HCT116 (cell line): ENCODE measurements around the gene SND1. TPM values are rescaled to one million over a fixed set of nuclear protein-coding genes. Genes with fewer than 3 reads are reported as not detected.

ENCODE experiments used
- ATAC-seq: fragments of 200-7000 bp; cut with Tn5 transposase; 2 replicates; pipeline ENCODE4 v1.9.1; 2020; ENCODE audit warnings: mild to moderate bottlenecking, moderate library complexity
- BruUV-seq: library from RNA; stranded (reverse); fragments of 400-500 nt; replicated peaks from 2 replicates; lab custom pipeline; 2021; lab: Mats Ljungman, UMichigan
- CTCF ChIA-PET: fragments of 300-600 bp; sonication (Branson Sonifier 250); formaldehyde crosslinking; loops from one replicate; lab custom pipeline; 2021; ENCODE audit warnings: antibody characterized with exemption; lab: Charles Lee
- POLR2A ChIA-PET: fragments of 300-600, 350-600 bp; sonication (Branson Sonifier 250); formaldehyde crosslinking; loops from one replicate; lab custom pipeline; 2021; ENCODE audit warnings: antibody characterized with exemption; lab: Charles Lee
- RAD21 ChIA-PET, 2 experiments: fragments of 300-600 bp; sonication (Branson Sonifier 250); formaldehyde crosslinking; loops; one replicate each; lab custom pipeline; 2023; ENCODE audit warnings: low total read pairs in 2 of 2; ENCODE audit not compliant: uncharacterized antibody in 2 of 2, unreplicated experiment in 2 of 2, low non-redundant PET in 1 of 2; lab: Charles Lee
- DNase-seq: peaks from one replicate; pipeline ENCODE4 v3.0.0-alpha.2; 2010; ENCODE audit warnings: low read depth, low spot score
- H2AFZ ChIP-seq: fragments of 200-600 bp; shearing (Covaris generic), sonication (generic); 2 replicates; pipeline ENCODE4 v1.6.1; 2017; ENCODE audit warnings: low read depth, mixed run types, mixed read lengths, antibody characterized with exemption, low read length; ENCODE audit not compliant: poor library complexity, severe bottlenecking
- H3K27ac ChIP-seq: 2 replicates; pipeline ENCODE4 v1.5.1; 2012; ENCODE audit warnings: low read depth, low read length
- H3K27me3 ChIP-seq: fragments of 200-600 bp; sonication (generic); 2 replicates; pipeline ENCODE4 v1.6.1; 2016; ENCODE audit warnings: mixed run types, low read length, mixed read lengths; ENCODE audit not compliant: insufficient read depth
- H3K36me3 ChIP-seq, 2 experiments: fragments of 200-500 bp in 1 of 2; fragments of 200-600 bp in 1 of 2; sonication (Bioruptor generic) in 1 of 2; sonication (generic) in 1 of 2; 2 replicates each; pipeline versions ENCODE4 v1.5.1 to v1.6.1; 2014 to 2016; ENCODE audit warnings: low read length in 2 of 2, inconsistent platforms in 1 of 2, mixed read lengths in 1 of 2, mixed run types in 1 of 2; ENCODE audit not compliant: insufficient read depth in 2 of 2, control insufficient read depth in 1 of 2
- H3K4me1 ChIP-seq, 2 experiments: fragments of 200-600 bp in 1 of 2; sonication (generic) in 1 of 2; 2 replicates each; pipeline versions ENCODE4 v1.5.1 to v1.6.1; 2012 to 2017; ENCODE audit warnings: low read length in 2 of 2, inconsistent platforms in 1 of 2, mild to moderate bottlenecking in 1 of 2, mixed read lengths in 1 of 2, mixed run types in 1 of 2, moderate library complexity in 1 of 2; ENCODE audit not compliant: insufficient read depth in 2 of 2, control insufficient read depth in 1 of 2
- H3K4me2 ChIP-seq: fragments of 200-600 bp; sonication (generic); 2 replicates; pipeline ENCODE4 v1.6.1; 2017; ENCODE audit warnings: mixed run types, low read length, mixed read lengths
- H3K4me3 ChIP-seq, 2 experiments: fragments of 200-600 bp in 1 of 2; sonication (generic) in 1 of 2; replicated peaks in 1 of 2; 2 replicates each; pipeline ENCODE4 v1.5.1; 2011 to 2016; ENCODE audit warnings: low read length in 2 of 2, control low read depth in 1 of 2, low read depth in 1 of 2, mild to moderate bottlenecking in 1 of 2, mixed read lengths in 1 of 2, mixed run types in 1 of 2
- H3K79me2 ChIP-seq: fragments of 200-600 bp; sonication (generic); 2 replicates; pipeline ENCODE4 v1.6.1; 2017; ENCODE audit warnings: mild to moderate bottlenecking, mixed run types, low read length, moderate library complexity, mixed read lengths; ENCODE audit not compliant: insufficient read depth
- H3K9ac ChIP-seq: fragments of 200-600 bp; sonication (generic); 2 replicates; pipeline ENCODE4 v1.6.1; 2016; ENCODE audit warnings: low read length, mixed read lengths
- H3K9me2 ChIP-seq: fragments of 200-600 bp; sonication (generic), shearing (Covaris generic); 2 replicates; pipeline ENCODE4 v1.6.1; 2017; ENCODE audit warnings: mixed run types, mild to moderate bottlenecking, moderate library complexity; ENCODE audit not compliant: insufficient read depth
- H3K9me3 ChIP-seq, 2 experiments: fragments of 200-500 bp in 1 of 2; fragments of 200-600 bp in 1 of 2; sonication (Bioruptor generic) in 1 of 2; sonication (generic) in 1 of 2; 2 replicates each; pipeline ENCODE4 v1.6.1; 2014 to 2017; ENCODE audit warnings: low read length in 2 of 2, mixed read lengths in 2 of 2, inconsistent platforms in 1 of 2, low read depth in 1 of 2, mild to moderate bottlenecking in 1 of 2, mixed run types in 1 of 2, moderate library complexity in 1 of 2; ENCODE audit not compliant: control insufficient read depth in 1 of 2, insufficient read depth in 1 of 2
- H4K20me1 ChIP-seq: fragments of 200-600 bp; sonication (generic), shearing (Covaris generic); 2 replicates; pipeline ENCODE4 v1.6.1; 2017; ENCODE audit warnings: mixed run types, mild to moderate bottlenecking, moderate library complexity; ENCODE audit not compliant: insufficient read depth
- CEBPB ChIP-seq: IDR thresholded peaks from 2 replicates; pipeline ENCODE4 v1.6.1; 2012; ENCODE audit warnings: low read depth
- CTCF ChIP-seq, 3 experiments: fragments of 200-600 bp in 1 of 3; sonication (generic) in 1 of 3; IDR thresholded peaks in 2 of 3; conservative IDR thresholded peaks in 1 of 3; 2 replicates each; pipeline ENCODE4 v1.5.1; 2012 to 2017; ENCODE audit warnings: low read depth in 2 of 3, low read length in 2 of 3, antibody characterized with exemption in 1 of 3, borderline replicate concordance in 1 of 3, control low read depth in 1 of 3, mild to moderate bottlenecking in 1 of 3, mixed read lengths in 1 of 3, mixed run types in 1 of 3, moderate library complexity in 1 of 3; ENCODE audit not compliant: insufficient read depth in 1 of 3
- EGR1 ChIP-seq: IDR thresholded peaks from 2 replicates; pipeline ENCODE4 v1.6.1; 2012; ENCODE audit warnings: low read depth
- ELF1 ChIP-seq: IDR thresholded peaks from 2 replicates; pipeline ENCODE4 v1.6.1; 2012; ENCODE audit warnings: low read depth, borderline replicate concordance
- EZH2 ChIP-seq: fragments of 200-600 bp; sonication (generic); IDR thresholded peaks from 2 replicates; pipeline ENCODE4 v1.6.1; 2017; ENCODE audit warnings: antibody characterized with exemption, mixed run types
- JUND ChIP-seq: IDR thresholded peaks from 2 replicates; pipeline ENCODE4 v1.6.1; 2012
- POLR2AphosphoS5 ChIP-seq: IDR thresholded peaks from 2 replicates; pipeline ENCODE4 v1.6.1; 2011; ENCODE audit warnings: mild to moderate bottlenecking, low read depth, low read length, moderate library complexity
- SIN3A ChIP-seq: IDR thresholded peaks from 2 replicates; pipeline ENCODE4 v1.6.1; 2012; ENCODE audit warnings: low read depth
- SRF ChIP-seq: IDR thresholded peaks from 2 replicates; pipeline ENCODE4 v1.6.1; 2012; ENCODE audit warnings: low read depth
- ZBTB33 ChIP-seq: IDR thresholded peaks from 2 replicates; pipeline ENCODE4 v1.6.1; 2011; ENCODE audit warnings: mild to moderate bottlenecking, low read length, moderate library complexity; ENCODE audit not compliant: insufficient replicate concordance; ENCODE audit errors: extremely low read depth
- ZFX ChIP-seq: fragments of 450-650 bp; IDR thresholded peaks from 2 replicates; pipeline ENCODE4 v1.6.1; 2017
- intact Hi-C: fragments of 100-400 bp; cut with micrococcal nuclease; formaldehyde crosslinking; loops from 2 replicates; pipeline ENCODE4 v1.10.0; 2022
- total RNA-seq: library from RNA; stranded (reverse); gene quantifications from one replicate; pipeline ENCODE4 v1.2.1, GENCODE V29; 2021; ENCODE audit not compliant: unreplicated experiment

SND1 gene
- total RNA-seq, 1 experiment from 2014 or later: 169 TPM

- no peak overlapping the region for H3K27ac ChIP-seq
- intact Hi-C loops: no loop called here
- ATAC-seq: no peak
- POLR2A ChIA-PET: interaction anchor here (0.7 kb wide), 1 partner anchor 254 kb away, joined by 3 read pairs; no protein-coding TSS in a partner anchor
- H3K79me2 ChIP-seq: no peaks in the 10 kb centered on the region
- no peak overlapping the region for H3K9ac ChIP-seq
- no peaks in the 10 kb centered on the region for H3K9me2 ChIP-seq
- CTCF ChIA-PET: no interaction called here
- H3K4me1 ChIP-seq: peaks cover 0 to 9% of the 10 kb centered on the region in 2 experiments; a peak in 2 of 4 replicates
- no peak overlapping the region for H3K4me3 ChIP-seq
- no peak overlapping the region for H3K4me2 ChIP-seq
- no peaks in the 10 kb centered on the region for H3K36me3 ChIP-seq
- RAD21 ChIA-PET: interaction anchor here in 1 of 2 experiments (0.6 kb wide), 1 partner anchor 89 kb away, joined by 3 read pairs; no protein-coding TSS in a partner anchor
- BruUV-seq: no TSS peak
- no peak for DNase-seq
- H3K27me3 ChIP-seq: no peaks in the 10 kb centered on the region
- no peak for TF ChIP-seq CTCF (IDR thresholded peaks at IDR 0.05 in 2 of 3, conservative IDR thresholded peaks at IDR 0.05 in 1 of 3; ENCODE audit: borderline replicate concordance in 1 of 3, insufficient read depth in 1 of 3, low read depth in 2 of 3, low read length in 2 of 3)
- H3K9me3 ChIP-seq: no peaks in the 10 kb centered on the region
- no peak overlapping the region for H2AFZ ChIP-seq
- H4K20me1 ChIP-seq: no peaks in the 10 kb centered on the region
Measured at GRCh38 chr7:128120116-128120515, 468.1 kb downstream of the SND1 start.

GRCh38 chr7:128120976-128121490, 469.0 kb downstream of the SND1 start:
- H3K36me3 ChIP-seq: no peaks in the 10 kb centered on the region
- ATAC-seq: no peak
- no peaks in the 10 kb centered on the region for H3K27me3 ChIP-seq
- H2AFZ ChIP-seq: no peak overlapping the region
- H3K9ac ChIP-seq: no peak overlapping the region
- peaks cover 0 to under 1% of the 10 kb centered on the region in 2 experiments; a peak in 1 of 4 replicates for H3K4me1 ChIP-seq
- ChIA-PET CTCF (no interaction called here), POLR2A (no interaction called here), RAD21 (no interaction called here)
- BruUV-seq: no TSS peak
- H3K9me3 ChIP-seq: no peaks in the 10 kb centered on the region
- H3K27ac ChIP-seq: no peak overlapping the region
- TF ChIP-seq POLR2AphosphoS5: no peak
- no peak for TF ChIP-seq ELF1
- TF ChIP-seq ZFX: no peak
- TF ChIP-seq CEBPB: no peak
- TF ChIP-seq ZBTB33: no peak
- TF ChIP-seq EZH2: no peak
- no peak for TF ChIP-seq SRF
- no peak for TF ChIP-seq SIN3A
- TF ChIP-seq EGR1: no peak
- no peak for TF ChIP-seq JUND
- H3K79me2 ChIP-seq: no peaks in the 10 kb centered on the region
- intact Hi-C loops: no loop called here
- H3K4me3 ChIP-seq: no peak overlapping the region
- DNase-seq: no peak
- H3K9me2 ChIP-seq: no peaks in the 10 kb centered on the region
- no peaks in the 10 kb centered on the region for H4K20me1 ChIP-seq
- H3K4me2 ChIP-seq: no peak overlapping the region
